Measurements from ENCODE around the gene SELPLG.

The SELPLG gene

GRCh38 chr12:108646600-108647579 lies 13.2 kb upstream of the SELPLG start:
- H3K4me3 ChIP-seq (ENCODE audit: low read depth, low read length), result no peak overlapping the region
- no peak for DNase-seq (ENCODE audit: low read depth)
- TF ChIP-seq CTCF (IDR thresholded peaks at IDR 0.05; ENCODE audit: control insufficient read depth, extremely low read depth, insufficient read depth), result no peak

- no peak for DNase-seq (ENCODE audit: low read depth)
- no peak overlapping the region for H3K4me3 ChIP-seq (ENCODE audit: low read depth, low read length)
- TF ChIP-seq CTCF (IDR thresholded peaks at IDR 0.05; ENCODE audit: control insufficient read depth, extremely low read depth, insufficient read depth), result no peak
Observed at GRCh38 chr12:108645686-108646599, 12.2 kb upstream of the SELPLG start.

- TF ChIP-seq CTCF (IDR thresholded peaks at IDR 0.05; ENCODE audit: control insufficient read depth, extremely low read depth, insufficient read depth), result no peak
- DNase-seq (ENCODE audit: low read depth), result no peak
- H3K4me3 ChIP-seq (ENCODE audit: low read depth, low read length), result no peak overlapping the region
Observed at GRCh38 chr12:108644811-108645120, 11.1 kb upstream of the SELPLG start.

- no peak for TF ChIP-seq CTCF (IDR thresholded peaks at IDR 0.05; ENCODE audit: control insufficient read depth, extremely low read depth, insufficient read depth)
- DNase-seq (ENCODE audit: low read depth), result no peak
- no peak overlapping the region for H3K4me3 ChIP-seq (ENCODE audit: low read depth, low read length)
Observed at GRCh38 chr12:108643941-108644810, 10.5 kb upstream of the SELPLG start.

GRCh38 chr12:108642899-108643654 lies 9.4 kb upstream of the SELPLG start:
- no peak for TF ChIP-seq CTCF (IDR thresholded peaks at IDR 0.05; ENCODE audit: control insufficient read depth, extremely low read depth, insufficient read depth)
- DNase-seq (ENCODE audit: low read depth), result no peak
- H3K4me3 ChIP-seq (ENCODE audit: low read depth, low read length), result no peak overlapping the region
